H9 (cell line): ENCODE data around the gene KRTAP10-4. TPM values are rescaled to one million over a fixed set of nuclear protein-coding genes. Genes with fewer than 3 reads are reported as not detected.

ENCODE experiments used
- DNase-seq: peaks from one replicate; pipeline ENCODE4 v3.0.0-alpha.2; 2017
- H2AFZ ChIP-seq: one replicate; pipeline ENCODE4 v1.6.1; 2013; ENCODE audit warnings: mild to moderate bottlenecking, low read length, control low read depth, moderate library complexity
- H2AK5ac ChIP-seq: 2 replicates; pipeline ENCODE4 v1.6.1; 2013; ENCODE audit warnings: low read length, control low read depth, mixed read lengths; ENCODE audit not compliant: insufficient read length
- H2BK120ac ChIP-seq: one replicate; pipeline ENCODE4 v1.6.1; 2013; ENCODE audit warnings: low read depth, mild to moderate bottlenecking, low read length, control low read depth, inconsistent platforms; ENCODE audit not compliant: poor library complexity, severe bottlenecking
- H2BK12ac ChIP-seq: 2 replicates; pipeline ENCODE4 v1.6.1; 2013; ENCODE audit warnings: low read length, control low read depth, mixed read lengths, low read depth; ENCODE audit not compliant: insufficient read length
- H2BK15ac ChIP-seq: 2 replicates; pipeline ENCODE4 v1.6.1; 2013; ENCODE audit warnings: low read depth, low read length, control low read depth
- H2BK20ac ChIP-seq: one replicate; pipeline ENCODE4 v1.6.1; 2013; ENCODE audit warnings: low read depth, mild to moderate bottlenecking, low read length, control low read depth, inconsistent platforms; ENCODE audit not compliant: poor library complexity, severe bottlenecking
- H2BK5ac ChIP-seq: 2 replicates; pipeline ENCODE4 v1.6.1; 2013; ENCODE audit warnings: low read length, control low read depth, mixed read lengths; ENCODE audit not compliant: insufficient read length
- H3K14ac ChIP-seq: 2 replicates; pipeline ENCODE4 v1.6.1; 2013; ENCODE audit warnings: low read length, control low read depth; ENCODE audit not compliant: insufficient read depth
- H3K18ac ChIP-seq: 2 replicates; pipeline ENCODE4 v1.6.1; 2013; ENCODE audit warnings: low read depth, mild to moderate bottlenecking, mixed read lengths, low read length, control low read depth; ENCODE audit not compliant: insufficient read length
- H3K23ac ChIP-seq: 2 replicates; pipeline ENCODE4 v1.6.1; 2013; ENCODE audit warnings: low read length, control low read depth, mixed read lengths, low read depth; ENCODE audit not compliant: insufficient read length
- H3K23me2 ChIP-seq: 2 replicates; pipeline ENCODE4 v1.6.1; 2013; ENCODE audit warnings: low read depth, mild to moderate bottlenecking, mixed read lengths, low read length, control low read depth; ENCODE audit not compliant: insufficient read length, poor library complexity, severe bottlenecking
- H3K27ac ChIP-seq: 2 replicates; pipeline ENCODE4 v1.5.1; 2013; ENCODE audit warnings: low read length, control low read depth, mixed read lengths, low read depth; ENCODE audit not compliant: insufficient read length
- H3K27me3 ChIP-seq: 2 replicates; pipeline ENCODE4 v1.6.1; 2013; ENCODE audit warnings: low read length, control low read depth, inconsistent platforms; ENCODE audit not compliant: insufficient read depth
- H3K4ac ChIP-seq: 2 replicates; pipeline ENCODE4 v1.6.1; 2013; ENCODE audit warnings: low read depth, mild to moderate bottlenecking, control low read depth, inconsistent platforms, low read length, moderate library complexity
- H3K4me1 ChIP-seq: 2 replicates; pipeline ENCODE4 v1.6.1; 2013; ENCODE audit warnings: low read length, control low read depth, inconsistent platforms; ENCODE audit not compliant: insufficient read depth
- H3K4me2 ChIP-seq: 2 replicates; pipeline ENCODE4 v1.6.1; 2013; ENCODE audit warnings: low read length, control low read depth, mixed read lengths; ENCODE audit not compliant: insufficient read length, insufficient read depth
- H3K56ac ChIP-seq: 2 replicates; pipeline ENCODE4 v1.6.1; 2013; ENCODE audit warnings: low read depth, mild to moderate bottlenecking, mixed read lengths, low read length, control low read depth; ENCODE audit not compliant: insufficient read length
- H3K79me1 ChIP-seq: 2 replicates; pipeline ENCODE4 v1.6.1; 2013; ENCODE audit warnings: low read depth, mild to moderate bottlenecking, moderate library complexity, low read length, control low read depth, inconsistent platforms; ENCODE audit not compliant: insufficient read depth, poor library complexity, severe bottlenecking
- H3K79me2 ChIP-seq: 2 replicates; pipeline ENCODE4 v1.6.1; 2013; ENCODE audit warnings: low read length, control low read depth, inconsistent platforms; ENCODE audit not compliant: insufficient read depth
- H3K9ac ChIP-seq: 2 replicates; pipeline ENCODE4 v1.6.1; 2013; ENCODE audit warnings: low read length, control low read depth, mixed read lengths; ENCODE audit not compliant: insufficient read length; ENCODE audit errors: extremely low read depth
- H3K9me3 ChIP-seq: one replicate; pipeline ENCODE4 v1.6.1; 2013; ENCODE audit warnings: low read depth, low read length, inconsistent platforms; ENCODE audit not compliant: control insufficient read depth
- H3T11ph ChIP-seq: one replicate; pipeline ENCODE4 v1.6.1; 2013; ENCODE audit warnings: mild to moderate bottlenecking, low read length, control low read depth, inconsistent platforms
- H4K20me1 ChIP-seq: one replicate; pipeline ENCODE4 v1.6.1; 2013; ENCODE audit not compliant: control insufficient read depth, insufficient read length, insufficient read depth
- H4K5ac ChIP-seq: 2 replicates; pipeline ENCODE4 v1.6.1; 2013; ENCODE audit warnings: low read depth, mild to moderate bottlenecking, mixed read lengths, low read length, control low read depth; ENCODE audit not compliant: insufficient read length
- H4K8ac ChIP-seq: replicated peaks from 2 replicates; pipeline ENCODE4 v1.6.1; 2013; ENCODE audit warnings: low read length, control low read depth, mixed read lengths, low read depth; ENCODE audit not compliant: insufficient read length
- H4K91ac ChIP-seq: 2 replicates; pipeline ENCODE4 v1.6.1; 2013; ENCODE audit warnings: low read depth, mild to moderate bottlenecking, moderate library complexity, mixed read lengths, low read length, control low read depth; ENCODE audit not compliant: insufficient read length
- H3K27ac Mint-ChIP-seq, 3 experiments: 2 replicates in 2 of 3; 3 replicates in 1 of 3; pipeline ENCODE4 v1.8.0; 2020 to 2021; ENCODE audit warnings: mixed read lengths in 3 of 3, mild to moderate bottlenecking in 1 of 3, moderate library complexity in 1 of 3
- H3K27me3 Mint-ChIP-seq: 2 replicates; pipeline ENCODE4 v1.8.0; 2021; ENCODE audit warnings: low read depth, mild to moderate bottlenecking, moderate library complexity, mixed read lengths
- H3K36me3 Mint-ChIP-seq, 3 experiments: 2 replicates in 2 of 3; 3 replicates in 1 of 3; pipeline ENCODE4 v1.8.0; 2020 to 2021; ENCODE audit warnings: low read depth in 3 of 3, mixed read lengths in 3 of 3; ENCODE audit not compliant: insufficient read depth in 1 of 3
- H3K4me1 Mint-ChIP-seq, 2 experiments: 2 replicates each; pipeline ENCODE4 v1.8.0; 2020; ENCODE audit warnings: mixed read lengths in 2 of 2
- H3K4me3 Mint-ChIP-seq, 2 experiments: 2 replicates in 1 of 2; 3 replicates in 1 of 2; pipeline ENCODE4 v1.8.0; 2020 to 2021; ENCODE audit warnings: mild to moderate bottlenecking in 2 of 2, mixed read lengths in 2 of 2, moderate library complexity in 1 of 2
- H3K9me3 Mint-ChIP-seq, 2 experiments: 2 replicates in 1 of 2; 3 replicates in 1 of 2; pipeline ENCODE4 v1.8.0; 2020; ENCODE audit warnings: mild to moderate bottlenecking in 2 of 2, mixed read lengths in 2 of 2, moderate library complexity in 1 of 2
- WGBS: extraction: QIAGEN DNeasy Blood & Tissue Kit; methylation state at CpG from one replicate; pipeline ENCODE4 v1.1.7; 2013; ENCODE audit warnings: missing lambda C conversion rate, low lambda C conversion rate, mixed read lengths; ENCODE audit not compliant: insufficient read length; ENCODE audit errors: extremely low coverage; 5-methylcytosine and 5-hydroxymethylcytosine counted together
- total RNA-seq: library from RNA; stranded (reverse); gene quantifications from 2 replicates; pipeline ENCODE4 v1.2.1, GENCODE V29; 2021
- TF ChIP-seq, protein P1 (sequence below): fragments of 200-600 bp; sonication (generic); conservative IDR thresholded peaks from 3 replicates; pipeline ENCODE4 v1.8.0; 2021; ENCODE audit warnings: antibody characterized with exemption, mild to moderate bottlenecking

The KRTAP10-4 gene
- total RNA-seq, 1 experiment from 2014 or later = not detected

DNA sequence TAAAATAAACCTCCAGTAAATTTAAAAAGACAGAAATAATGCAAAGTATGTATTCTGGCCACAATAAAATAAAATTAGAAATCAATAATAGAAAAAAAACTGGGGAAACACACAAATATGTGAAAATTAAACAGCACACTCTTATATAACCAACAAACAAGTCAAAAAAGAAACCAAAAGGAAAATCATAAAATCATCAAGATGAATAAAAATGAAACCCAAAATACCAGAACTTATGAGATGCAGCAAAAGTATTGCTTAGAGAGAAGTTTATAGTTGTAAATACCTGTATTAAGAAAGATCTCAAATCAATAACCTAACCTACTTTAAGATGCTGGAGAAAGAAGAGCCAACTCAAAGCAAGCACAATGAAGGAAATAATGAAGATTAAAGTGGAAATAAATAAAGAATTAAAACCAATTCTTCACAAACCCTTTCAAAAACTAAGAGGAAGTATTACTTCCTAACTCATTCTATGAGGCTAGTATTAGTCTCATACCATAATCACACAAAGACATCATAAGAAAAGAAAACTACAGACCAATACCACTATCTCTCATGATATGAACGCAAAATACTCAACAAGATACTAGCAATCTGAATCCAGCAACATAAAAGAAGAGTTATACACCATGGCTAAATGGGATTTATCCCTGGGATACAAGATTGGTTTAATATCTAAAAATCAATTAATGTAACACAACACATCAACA is 8.5 kb upstream of the KRTAP10-4 start:
- Mint-ChIP-seq H3K4me3 (no peak overlapping the region; a peak in 1 of 5 replicates), H3K27ac (no peak overlapping the region), H3K9me3 (no peaks in the 10 kb centered on the region), H3K27me3 (peaks cover 9% of the 10 kb centered on the region), H3K4me1 (no peaks in the 10 kb centered on the region), H3K36me3 (no peaks in the 10 kb centered on the region; a peak in 1 of 7 replicates)
- H3K23me2 ChIP-seq = no peaks in the 10 kb centered on the region
- no peak overlapping the region for H4K8ac ChIP-seq
- H4K91ac ChIP-seq = no peak overlapping the region
- no peak overlapping the region for H3K23ac ChIP-seq
- no CpG with 5 or more reads among the region's 1 CpG for WGBS
- no peak overlapping the region for H3K27ac ChIP-seq
- no peak for DNase-seq
- H3K18ac ChIP-seq = no peak overlapping the region
- no peak overlapping the region for H2AK5ac ChIP-seq
- H3K14ac ChIP-seq = no peak overlapping the region
- TF ChIP-seq, protein P1, sequence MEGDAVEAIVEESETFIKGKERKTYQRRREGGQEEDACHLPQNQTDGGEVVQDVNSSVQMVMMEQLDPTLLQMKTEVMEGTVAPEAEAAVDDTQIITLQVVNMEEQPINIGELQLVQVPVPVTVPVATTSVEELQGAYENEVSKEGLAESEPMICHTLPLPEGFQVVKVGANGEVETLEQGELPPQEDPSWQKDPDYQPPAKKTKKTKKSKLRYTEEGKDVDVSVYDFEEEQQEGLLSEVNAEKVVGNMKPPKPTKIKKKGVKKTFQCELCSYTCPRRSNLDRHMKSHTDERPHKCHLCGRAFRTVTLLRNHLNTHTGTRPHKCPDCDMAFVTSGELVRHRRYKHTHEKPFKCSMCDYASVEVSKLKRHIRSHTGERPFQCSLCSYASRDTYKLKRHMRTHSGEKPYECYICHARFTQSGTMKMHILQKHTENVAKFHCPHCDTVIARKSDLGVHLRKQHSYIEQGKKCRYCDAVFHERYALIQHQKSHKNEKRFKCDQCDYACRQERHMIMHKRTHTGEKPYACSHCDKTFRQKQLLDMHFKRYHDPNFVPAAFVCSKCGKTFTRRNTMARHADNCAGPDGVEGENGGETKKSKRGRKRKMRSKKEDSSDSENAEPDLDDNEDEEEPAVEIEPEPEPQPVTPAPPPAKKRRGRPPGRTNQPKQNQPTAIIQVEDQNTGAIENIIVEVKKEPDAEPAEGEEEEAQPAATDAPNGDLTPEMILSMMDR = no peak
- no peaks in the 10 kb centered on the region for H3K79me1 ChIP-seq
- no peak overlapping the region for H2BK5ac ChIP-seq
- no peak overlapping the region for H2BK15ac ChIP-seq
- no peak overlapping the region for H3T11ph ChIP-seq
- H4K5ac ChIP-seq = no peak overlapping the region
- H3K4me2 ChIP-seq = no peak overlapping the region
- no peak overlapping the region for H3K4ac ChIP-seq
- H2BK20ac ChIP-seq = no peak overlapping the region
- no peaks in the 10 kb centered on the region for H3K9me3 ChIP-seq
- H3K9ac ChIP-seq = no peak overlapping the region
- no peak overlapping the region for H2BK120ac ChIP-seq
- no peak overlapping the region for H2BK12ac ChIP-seq
- no peaks in the 10 kb centered on the region for H3K4me1 ChIP-seq
- H3K27me3 ChIP-seq = no peaks in the 10 kb centered on the region
- H2AFZ ChIP-seq = no peak overlapping the region
- H3K56ac ChIP-seq = no peak overlapping the region
- H4K20me1 ChIP-seq = no peaks in the 10 kb centered on the region
- H3K79me2 ChIP-seq = no peaks in the 10 kb centered on the region
